GM18870 (cell line): ENCODE measurements around the gene CCSAP.
"Not testable (repeated sequence)": the region's sequence is repeated elsewhere in the genome, so short reads cannot be mapped to it uniquely, and the experiment has no call there.

Experiments used
- ATAC-seq: cut with Tn5 transposase; IDR thresholded peaks from one replicate; pipeline ENCODE4 v1.9.1; 2021; ENCODE audit warnings: moderate library complexity; ENCODE audit not compliant: unreplicated experiment

CCSAP gene

DNA sequence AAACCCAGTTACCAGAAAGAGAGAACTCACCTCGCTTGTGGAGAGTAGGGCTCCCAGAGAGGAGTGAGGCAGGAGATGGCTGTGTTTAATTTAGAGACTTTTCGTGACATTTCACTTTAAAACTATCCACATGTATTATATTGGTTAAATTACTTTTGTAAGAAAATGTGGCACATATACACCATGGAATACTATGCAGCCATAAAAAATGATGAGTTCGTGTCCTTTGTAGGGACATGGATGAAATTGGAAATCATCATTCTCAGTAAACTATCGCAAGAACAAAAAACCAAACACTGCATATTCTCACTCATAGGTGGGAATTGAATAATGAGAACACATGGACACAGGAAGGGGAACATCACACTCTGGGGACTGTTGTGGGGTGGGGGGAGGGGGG lies 51.2 kb downstream of the CCSAP start:
- not testable (repeated sequence) for ATAC-seq

GRCh38 chr1:229288516-229288915 lies 54.3 kb downstream of the CCSAP start:
- no peak for ATAC-seq

DNA sequence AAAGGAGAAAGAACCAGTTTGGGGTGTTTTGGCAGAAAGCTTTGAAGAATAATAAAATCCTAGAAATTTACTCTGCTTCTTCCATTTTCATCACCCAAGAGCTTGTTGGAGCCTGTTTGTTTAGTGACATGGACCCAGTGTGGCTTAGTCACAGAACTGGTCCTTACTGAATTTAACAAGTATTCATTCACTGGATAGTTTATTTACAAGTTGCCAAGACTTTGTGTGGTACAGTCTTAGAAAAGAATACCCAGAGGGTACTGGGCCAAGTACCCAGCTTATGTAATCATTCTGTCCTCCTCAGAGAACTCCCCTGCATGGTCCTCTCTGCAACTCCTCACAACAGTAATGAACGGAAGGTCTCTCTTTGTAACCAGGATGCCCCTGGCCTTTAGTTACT lies 55.6 kb downstream of the CCSAP start:
- ATAC-seq: no peak

GRCh38 chr1:229286099-229286766 lies 56.6 kb downstream of the CCSAP start:
- ATAC-seq: no peak

DNA sequence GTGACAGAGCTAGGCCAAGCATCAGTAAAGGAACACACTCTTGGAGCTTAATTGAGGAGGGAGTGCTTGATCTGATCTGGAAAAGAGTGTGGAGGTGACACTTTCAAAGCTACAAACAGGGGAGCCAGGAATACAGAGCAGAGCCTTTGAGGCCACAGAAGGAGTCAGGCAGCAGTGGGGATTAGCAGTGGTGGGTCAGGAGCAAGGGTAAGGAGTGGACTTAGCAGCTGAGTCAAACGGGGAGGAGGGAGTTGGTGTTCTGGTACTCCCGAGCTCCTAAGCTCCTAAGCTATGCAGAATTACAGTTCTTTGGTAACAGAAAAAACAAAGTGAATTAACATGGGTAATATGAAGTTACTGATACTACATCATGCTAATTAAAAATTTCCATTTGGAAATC lies 57.4 kb downstream of the CCSAP start:
- ATAC-seq: no peak

DNA sequence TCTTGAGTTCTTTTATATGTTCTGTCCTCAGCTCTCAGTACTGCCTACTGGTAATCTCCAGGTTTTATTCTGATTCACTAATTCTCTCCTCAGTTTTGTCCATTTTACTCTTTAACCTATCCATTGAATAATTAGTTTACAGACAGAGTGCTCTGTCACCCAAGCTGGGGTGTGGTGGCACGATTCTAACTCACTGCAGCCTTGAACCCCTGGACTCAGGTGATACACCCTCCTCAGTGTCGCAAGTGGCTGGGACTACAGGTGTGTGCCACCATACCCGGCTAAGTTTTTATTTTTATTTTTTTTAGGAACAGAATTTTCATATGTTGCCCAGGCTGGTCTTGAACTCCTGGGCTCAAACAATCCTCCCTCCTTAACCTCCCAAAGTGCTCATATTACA lies 58.0 kb downstream of the CCSAP start:
- ATAC-seq: no peak

GRCh38 chr1:229283183-229283611 lies 59.6 kb downstream of the CCSAP start:
- ATAC-seq: no peak

GRCh38 chr1:229282295-229282823 lies 60.5 kb downstream of the CCSAP start:
- ATAC-seq: no peak

- ATAC-seq: no peak
These were observed 61.4 kb downstream of the CCSAP start for GRCh38 chr1:229281339-229281926.

GRCh38 chr1:229280921-229281320 lies 61.9 kb downstream of the CCSAP start:
- no peak for ATAC-seq

DNA sequence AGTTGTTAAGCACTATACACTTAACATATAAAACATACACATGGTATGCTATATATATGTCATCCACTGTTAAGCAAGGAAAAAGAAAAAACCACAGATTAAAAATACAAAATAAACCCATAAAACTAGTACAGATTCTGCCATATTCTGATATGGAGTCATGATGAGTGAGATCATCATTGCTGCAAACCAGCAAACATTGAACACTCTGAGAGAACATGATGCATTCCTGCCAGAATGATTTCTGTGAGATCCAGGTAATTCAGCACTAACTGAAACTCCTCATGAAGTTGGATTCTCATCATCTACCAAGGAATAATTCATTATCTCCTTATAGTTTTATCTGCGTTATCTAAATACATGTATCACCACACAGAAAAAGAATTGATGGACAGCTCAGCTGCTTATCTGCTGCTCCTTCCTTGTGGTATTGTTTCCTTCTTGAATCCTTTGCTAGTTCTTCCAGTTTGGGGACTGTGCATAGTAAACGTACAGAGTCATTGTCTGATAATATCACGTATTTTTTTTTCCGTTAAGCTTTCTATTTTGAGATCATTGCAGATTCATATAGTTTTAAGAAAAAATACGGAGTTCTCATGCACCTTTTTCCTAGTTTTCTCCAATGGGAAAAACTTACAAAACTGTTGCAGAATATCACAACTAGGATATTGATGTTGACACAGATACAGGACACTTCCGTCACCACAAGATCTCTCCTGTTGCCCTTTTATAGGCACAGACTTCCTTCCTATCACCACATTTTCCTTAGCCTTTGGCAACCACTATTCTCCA lies 62.6 kb downstream of the CCSAP start:
- no peak for ATAC-seq

DNA sequence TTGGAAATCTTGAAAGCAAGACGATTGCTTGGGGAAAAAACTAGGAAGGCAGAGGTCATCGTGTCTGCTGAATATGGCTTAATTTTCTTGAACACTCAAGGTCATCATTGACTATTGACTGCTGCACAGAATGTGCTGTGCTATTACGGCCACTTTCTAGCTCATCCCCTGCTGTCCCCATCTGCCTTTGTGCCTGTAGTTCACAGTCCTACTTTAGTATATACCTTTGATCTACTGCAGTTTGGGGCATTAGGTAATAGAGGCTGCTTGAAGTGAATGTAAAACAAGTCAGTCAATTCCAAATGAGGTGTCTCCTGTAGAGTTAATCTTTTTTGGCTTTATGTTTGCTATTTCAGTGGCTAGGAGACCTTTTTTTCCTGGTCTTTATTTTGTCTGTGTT lies 63.6 kb downstream of the CCSAP start:
- no peak for ATAC-seq

DNA sequence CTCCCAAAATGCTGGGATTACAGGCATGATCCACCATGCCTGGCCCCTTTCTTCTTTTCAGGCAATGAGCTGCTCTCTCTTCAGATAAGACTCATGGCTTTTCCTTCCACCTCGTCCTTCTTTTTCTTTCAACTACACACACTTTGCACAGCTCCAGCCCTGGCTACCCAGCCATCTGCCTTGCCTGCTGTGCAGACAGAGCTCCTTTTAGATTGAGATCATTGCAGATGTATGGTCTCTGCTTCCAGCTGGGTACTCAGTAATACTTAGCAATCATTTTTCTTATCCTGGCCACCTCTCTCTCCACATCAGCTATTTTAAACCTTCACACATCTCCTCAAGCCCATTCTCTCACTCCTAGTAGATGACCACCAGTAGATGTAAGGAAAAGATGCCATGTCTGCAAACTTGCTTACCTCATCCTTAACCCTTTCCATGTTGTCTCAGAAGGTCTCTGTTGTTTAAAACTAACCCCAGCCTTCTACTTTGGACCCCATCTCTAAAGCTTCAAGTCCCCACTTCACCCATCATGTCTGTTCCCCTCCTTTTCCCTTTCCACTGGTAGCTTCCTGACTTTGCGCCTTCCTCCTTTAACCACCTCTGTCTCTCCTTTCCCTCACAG lies 64.6 kb downstream of the CCSAP start:
- no peak for ATAC-seq

DNA sequence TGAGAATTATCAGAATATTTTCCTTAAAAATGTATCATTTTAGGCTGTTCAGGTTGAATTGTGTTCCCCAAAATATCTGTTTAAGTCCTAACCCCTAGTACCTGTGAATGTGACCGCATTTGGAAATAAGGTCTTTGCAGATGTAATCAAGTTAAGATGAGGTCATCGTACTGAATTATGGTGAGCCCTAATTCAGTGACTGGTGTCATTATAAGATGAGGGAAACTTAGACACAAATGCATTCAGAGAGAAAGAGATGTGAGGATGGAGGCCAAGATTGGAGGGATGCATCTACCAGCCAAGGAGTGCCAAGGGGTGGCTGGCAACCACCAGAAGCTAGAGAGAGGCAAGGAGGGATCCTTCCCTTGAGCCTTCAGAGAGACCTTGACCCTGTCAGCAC lies 67.8 kb downstream of the CCSAP start:
- ATAC-seq: no peak

GRCh38 chr1:229273507-229274232 lies 69.2 kb downstream of the CCSAP start:
- no peak for ATAC-seq

- ATAC-seq: no peak
These were observed 70.4 kb downstream of the CCSAP start for GRCh38 chr1:229272164-229273158.

DNA sequence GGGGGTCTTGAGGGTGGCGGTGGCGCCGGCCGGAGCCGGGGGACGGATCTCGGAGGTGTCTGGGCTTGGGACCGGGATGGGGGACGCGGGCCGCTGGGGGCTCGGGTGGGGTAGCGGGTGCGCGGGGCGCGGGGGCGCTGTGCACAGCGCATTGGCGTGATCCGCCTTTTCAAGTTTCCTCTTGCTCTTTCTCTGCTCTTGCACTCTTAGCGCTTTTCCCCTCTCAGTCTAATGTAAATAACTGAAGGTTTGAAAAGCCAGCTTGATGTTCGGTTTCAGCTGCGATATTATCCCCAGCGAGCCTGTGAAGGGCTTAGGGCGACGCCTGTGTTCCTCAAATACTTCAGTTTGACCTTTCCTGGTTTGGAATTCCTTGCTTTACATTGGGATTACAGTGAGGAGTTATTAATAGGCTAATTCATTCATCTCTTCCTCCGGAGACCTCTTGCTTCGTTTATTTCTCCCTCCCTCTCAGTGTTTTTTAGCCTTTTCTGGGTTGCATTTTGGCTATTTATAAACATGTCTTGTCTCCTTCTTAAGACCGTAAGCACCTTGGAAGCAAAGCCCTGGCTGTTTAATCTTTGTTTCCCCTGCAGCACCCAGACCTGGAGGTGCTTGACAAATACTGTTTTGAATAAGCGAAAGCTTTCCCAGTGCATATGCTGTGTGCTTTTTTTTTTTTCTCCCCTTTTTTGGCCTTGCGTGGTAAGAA lies 71.2 kb downstream of the CCSAP start:
- peak; percentile 30 for ATAC-seq
